IMR-90 (cell line): ENCODE measurements around the gene IFT81. TPM values are rescaled to one million over a fixed set of nuclear protein-coding genes. Genes with fewer than 3 reads are reported as not detected.

Source experiments
- ATAC-seq: fragments of 200-7000 bp; cut with Tn5 transposase; 2 replicates; pipeline ENCODE4 v1.9.1; 2020; ENCODE audit warnings: low read depth, mild to moderate bottlenecking, moderate library complexity
- BruUV-seq: library from RNA; stranded (reverse); fragments of 400-500 nt; replicated peaks from 2 replicates; lab custom pipeline; 2021; lab: Mats Ljungman, UMichigan
- CTCF ChIA-PET: fragments of 300-600 bp; formaldehyde crosslinking; extraction: SDS; loops from one replicate; lab custom pipeline; 2021; ENCODE audit warnings: antibody characterized with exemption; lab: Yijun Ruan, JAX
- POLR2A ChIA-PET: fragments of 300-600 bp; sonication (Branson Sonifier 250); formaldehyde crosslinking; loops from one replicate; lab custom pipeline; 2022; ENCODE audit warnings: antibody characterized with exemption; ENCODE audit not compliant: unreplicated experiment; lab: Charles Lee
- DNase-seq: peaks from one replicate; pipeline ENCODE4 v3.0.0; 2013
- H2AFZ ChIP-seq: replicated peaks from 2 replicates; pipeline ENCODE3; 2013; ENCODE audit warnings: low read length, mild to moderate bottlenecking; ENCODE audit not compliant: poor library complexity
- H2AK5ac ChIP-seq: 2 replicates; pipeline ENCODE4 v1.6.1; 2013; ENCODE audit warnings: low read depth, low read length, inconsistent platforms
- H2AK9ac ChIP-seq: replicated peaks from 2 replicates; pipeline ENCODE3; 2013; ENCODE audit warnings: mild to moderate bottlenecking, low read depth, low read length, moderate library complexity; ENCODE audit not compliant: poor library complexity
- H2BK120ac ChIP-seq: 2 replicates; pipeline ENCODE4 v1.6.1; 2013; ENCODE audit warnings: low read depth, low read length, inconsistent platforms
- H2BK15ac ChIP-seq: 3 replicates; pipeline ENCODE4 v1.6.1; 2013; ENCODE audit warnings: low read depth, low read length, inconsistent platforms
- H2BK20ac ChIP-seq: 2 replicates; pipeline ENCODE4 v1.6.1; 2013; ENCODE audit warnings: low read depth, mild to moderate bottlenecking, inconsistent platforms, low read length, moderate library complexity
- H2BK5ac ChIP-seq: 2 replicates; pipeline ENCODE4 v1.6.1; 2013; ENCODE audit warnings: mild to moderate bottlenecking, low read depth, low read length, inconsistent platforms; ENCODE audit not compliant: poor library complexity, severe bottlenecking
- H3K14ac ChIP-seq: replicated peaks from 2 replicates; pipeline ENCODE4 v1.6.1; 2013; ENCODE audit warnings: low read depth, low read length, inconsistent platforms
- H3K18ac ChIP-seq: 2 replicates; pipeline ENCODE4 v1.6.1; 2013; ENCODE audit warnings: low read depth, low read length, control low read depth
- H3K23ac ChIP-seq: 2 replicates; pipeline ENCODE4 v1.6.1; 2013; ENCODE audit warnings: low read depth, low read length, inconsistent platforms
- H3K27ac ChIP-seq: 2 replicates; pipeline ENCODE4 v1.5.1; 2013; ENCODE audit warnings: mild to moderate bottlenecking, control low read depth, low read length; ENCODE audit not compliant: insufficient read depth
- H3K27me3 ChIP-seq: 2 replicates; pipeline ENCODE4 v1.6.1; 2013; ENCODE audit warnings: low read length; ENCODE audit not compliant: control insufficient read depth, insufficient read depth
- H3K36me3 ChIP-seq: 2 replicates; pipeline ENCODE4 v1.6.1; 2013; ENCODE audit warnings: low read length, mixed read lengths; ENCODE audit not compliant: control insufficient read depth, insufficient read depth
- H3K4ac ChIP-seq: 2 replicates; pipeline ENCODE4 v1.6.1; 2013; ENCODE audit warnings: low read depth, low read length, inconsistent platforms
- H3K4me1 ChIP-seq: 2 replicates; pipeline ENCODE4 v1.6.1; 2013; ENCODE audit warnings: low read length, mixed read lengths; ENCODE audit not compliant: control insufficient read depth, insufficient read depth
- H3K4me2 ChIP-seq: 2 replicates; pipeline ENCODE4 v1.6.1; 2013; ENCODE audit warnings: low read depth, mild to moderate bottlenecking, control low read depth, low read length, moderate library complexity
- H3K4me3 ChIP-seq: 2 replicates; pipeline ENCODE4 v1.5.1; 2013; ENCODE audit warnings: low read depth, mild to moderate bottlenecking, control low read depth, low read length, moderate library complexity; ENCODE audit not compliant: insufficient read depth
- H3K56ac ChIP-seq: 2 replicates; pipeline ENCODE4 v1.6.1; 2013; ENCODE audit warnings: low read length, inconsistent platforms; ENCODE audit not compliant: insufficient read depth; ENCODE audit errors: extremely low read depth
- H3K79me1 ChIP-seq, 2 experiments: 2 replicates each; pipeline ENCODE4 v1.6.1; 2013; ENCODE audit warnings: low read length in 2 of 2, inconsistent platforms in 1 of 2, low read depth in 1 of 2
- H3K9ac ChIP-seq: 2 replicates; pipeline ENCODE4 v1.6.1; 2013; ENCODE audit warnings: low read depth, low read length, control low read depth
- H3K9me1 ChIP-seq: 2 replicates; pipeline ENCODE4 v1.6.1; 2013; ENCODE audit warnings: low read length, inconsistent platforms; ENCODE audit not compliant: insufficient read depth
- H3K9me3 ChIP-seq: 2 replicates; pipeline ENCODE4 v1.6.1; 2013; ENCODE audit warnings: low read length; ENCODE audit not compliant: control insufficient read depth, insufficient read depth
- H4K20me1 ChIP-seq: 2 replicates; pipeline ENCODE4 v1.6.1; 2013; ENCODE audit warnings: low read length, inconsistent platforms; ENCODE audit not compliant: insufficient read depth
- H4K5ac ChIP-seq: 2 replicates; pipeline ENCODE4 v1.6.1; 2013; ENCODE audit warnings: mild to moderate bottlenecking, low read depth, low read length, control low read depth
- H4K8ac ChIP-seq, 2 experiments: 2 replicates each; pipeline ENCODE4 v1.6.1; 2013; ENCODE audit warnings: low read depth in 2 of 2, low read length in 2 of 2, control low read depth in 1 of 2, inconsistent platforms in 1 of 2
- H4K91ac ChIP-seq: 2 replicates; pipeline ENCODE4 v1.6.1; 2013; ENCODE audit warnings: low read depth, low read length, inconsistent platforms; ENCODE audit not compliant: insufficient read depth
- BHLHE40 ChIP-seq: fragments of 150-350 bp; IDR thresholded peaks from 2 replicates; pipeline ENCODE4 v1.6.1; 2016; ENCODE audit warnings: mild to moderate bottlenecking, low read depth, low read length
- CEBPB ChIP-seq: IDR thresholded peaks from 2 replicates; pipeline ENCODE4 v1.6.1; 2012; ENCODE audit warnings: low read depth, low read length, improper control_type of control experiment
- CHD1 ChIP-seq: IDR thresholded peaks from 2 replicates; pipeline ENCODE4 v1.6.1; 2012; ENCODE audit warnings: low read depth, low read length, improper control_type of control experiment
- ELK1 ChIP-seq: fragments of 150-350 bp; IDR thresholded peaks from 2 replicates; pipeline ENCODE4 v1.6.1; 2016; ENCODE audit warnings: low read depth, mild to moderate bottlenecking, low read length, moderate library complexity, borderline replicate concordance
- FOS ChIP-seq: fragments of 150-350 bp; IDR thresholded peaks from 2 replicates; pipeline ENCODE4 v1.6.1; 2016; ENCODE audit warnings: low read depth, low read length
- MAFK ChIP-seq: IDR thresholded peaks from 2 replicates; pipeline ENCODE4 v1.6.1; 2012; ENCODE audit warnings: low read depth, low read length, improper control_type of control experiment
- MAZ ChIP-seq: IDR thresholded peaks from 2 replicates; pipeline ENCODE4 v1.6.1; 2012; ENCODE audit warnings: low read depth, mild to moderate bottlenecking, low read length, improper control_type of control experiment, moderate library complexity, borderline replicate concordance
- MXI1 ChIP-seq: IDR thresholded peaks from 2 replicates; pipeline ENCODE4 v1.6.1; 2012; ENCODE audit warnings: low read depth, mild to moderate bottlenecking, low read length, moderate library complexity, borderline replicate concordance
- NFE2L2 ChIP-seq: fragments of 150-350 bp; IDR thresholded peaks from 2 replicates; pipeline ENCODE4 v1.6.1; 2016; ENCODE audit warnings: low read depth, mild to moderate bottlenecking, low read length
- POLR2A ChIP-seq: IDR thresholded peaks from 2 replicates; pipeline ENCODE4 v1.6.1; 2012; ENCODE audit warnings: mild to moderate bottlenecking, low read depth, low read length
- RAD21 ChIP-seq: IDR thresholded peaks from 2 replicates; pipeline ENCODE4 v1.6.1; 2012; ENCODE audit warnings: low read length, improper control_type of control experiment
- RCOR1 ChIP-seq: IDR thresholded peaks from 2 replicates; pipeline ENCODE4 v1.6.1; 2012; ENCODE audit warnings: mild to moderate bottlenecking, low read length, improper control_type of control experiment; ENCODE audit not compliant: insufficient replicate concordance
- RFX5 ChIP-seq: IDR thresholded peaks from 2 replicates; pipeline ENCODE4 v1.8.0; 2012; ENCODE audit warnings: low read depth, mild to moderate bottlenecking, low read length, moderate library complexity
- SMC3 ChIP-seq: fragments of 150-350 bp; IDR thresholded peaks from 2 replicates; pipeline ENCODE4 v1.6.1; 2016; ENCODE audit warnings: low read depth, mild to moderate bottlenecking, antibody characterized with exemption, low read length, moderate library complexity
- WGBS, 2 experiments: methylation state at CpG; one replicate each; pipeline versions ENCODE4 v1.1.5 to v1.1.7; 2013; ENCODE audit warnings: missing lambda C conversion rate in 2 of 2; ENCODE audit not compliant: insufficient read length in 1 of 2; ENCODE audit errors: extremely low coverage in 2 of 2; 5-methylcytosine and 5-hydroxymethylcytosine counted together
- dilution Hi-C: fragments of 300-500 bp; cut with HindIII; formaldehyde crosslinking; loops from one replicate; pipeline ENCODE4 v1.14.3; 2018; ENCODE audit warnings: low sequenced_read_pairs; ENCODE audit not compliant: unreplicated experiment
- in situ Hi-C: fragments of 300-500 bp; cut with MboI; formaldehyde crosslinking; loops from 3 replicates; pipeline ENCODE4 v1.14.3; 2019; ENCODE audit warnings: low sequenced_read_pairs, inconsistent platforms, mixed read lengths
- intact Hi-C: fragments of 100-400 bp; cut with micrococcal nuclease; formaldehyde crosslinking; loops from 2 replicates; pipeline ENCODE4 v1.10.0; 2022
- polyA plus RNA-seq, 3 experiments: library from polyadenylated mRNA; depleted of rRNA; stranded (reverse); fragments of >200 nt; gene quantifications; 2 replicates each; pipeline ENCODE4 v1.2.3, GENCODE V29; 2012; ENCODE audit warnings: low replicate concordance in 1 of 3
- total RNA-seq: library from RNA; depleted of rRNA; stranded (reverse); fragments of >200 nt; gene quantifications from 2 replicates; pipeline ENCODE4 v1.2.3, GENCODE V29; 2012
- TF ChIP-seq, protein P1 (sequence below): conservative IDR thresholded peaks from 2 replicates; pipeline ENCODE4 v1.5.1; 2012; ENCODE audit warnings: mild to moderate bottlenecking, low read depth, low read length, improper control_type of control experiment
- TF ChIP-seq, protein P2 (sequence below): fragments of 150-350 bp; IDR thresholded peaks from 2 replicates; pipeline ENCODE4 v1.6.1; 2017; ENCODE audit warnings: mild to moderate bottlenecking, antibody characterized with exemption, low read length, low read depth

IFT81 gene
- total and polyA plus RNA-seq, 2 of the 4 experiments (the other 2 are of a cell fraction) = 6.1 to 8.1 TPM

DNA sequence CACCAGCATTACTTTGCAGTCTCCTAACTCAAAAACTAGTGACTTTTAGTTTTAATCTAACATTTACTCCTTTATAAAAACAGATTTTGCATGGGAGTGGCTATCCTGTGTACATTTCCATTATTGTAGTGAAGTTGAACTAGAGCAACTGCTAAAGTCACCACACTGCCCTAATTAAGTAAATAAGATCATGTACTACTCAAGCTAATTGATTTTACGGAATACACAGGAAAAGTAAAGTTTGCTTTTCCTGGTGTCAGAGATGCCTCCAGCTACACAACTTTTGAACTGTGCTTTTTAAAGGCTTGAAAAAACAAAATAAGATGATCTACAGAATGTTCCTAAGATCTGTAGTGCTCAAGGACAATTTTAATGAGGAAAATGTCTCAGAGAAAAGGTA lies 106.5 kb downstream of the IFT81 start:
- H3K4me2 ChIP-seq = no peak overlapping the region
- no peaks in the 10 kb centered on the region for H4K20me1 ChIP-seq
- TF ChIP-seq CEBPB (no peak), POLR2A (no peak), RCOR1 (no peak), BHLHE40 (no peak), CHD1 (no peak), FOS (no peak), RFX5 (no peak), NFE2L2 (no peak), MXI1 (no peak), ELK1 (no peak), SMC3 (no peak), MAZ (no peak), RAD21 (no peak), MAFK (no peak)
- TF ChIP-seq, protein P1, sequence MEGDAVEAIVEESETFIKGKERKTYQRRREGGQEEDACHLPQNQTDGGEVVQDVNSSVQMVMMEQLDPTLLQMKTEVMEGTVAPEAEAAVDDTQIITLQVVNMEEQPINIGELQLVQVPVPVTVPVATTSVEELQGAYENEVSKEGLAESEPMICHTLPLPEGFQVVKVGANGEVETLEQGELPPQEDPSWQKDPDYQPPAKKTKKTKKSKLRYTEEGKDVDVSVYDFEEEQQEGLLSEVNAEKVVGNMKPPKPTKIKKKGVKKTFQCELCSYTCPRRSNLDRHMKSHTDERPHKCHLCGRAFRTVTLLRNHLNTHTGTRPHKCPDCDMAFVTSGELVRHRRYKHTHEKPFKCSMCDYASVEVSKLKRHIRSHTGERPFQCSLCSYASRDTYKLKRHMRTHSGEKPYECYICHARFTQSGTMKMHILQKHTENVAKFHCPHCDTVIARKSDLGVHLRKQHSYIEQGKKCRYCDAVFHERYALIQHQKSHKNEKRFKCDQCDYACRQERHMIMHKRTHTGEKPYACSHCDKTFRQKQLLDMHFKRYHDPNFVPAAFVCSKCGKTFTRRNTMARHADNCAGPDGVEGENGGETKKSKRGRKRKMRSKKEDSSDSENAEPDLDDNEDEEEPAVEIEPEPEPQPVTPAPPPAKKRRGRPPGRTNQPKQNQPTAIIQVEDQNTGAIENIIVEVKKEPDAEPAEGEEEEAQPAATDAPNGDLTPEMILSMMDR = no peak
- TF ChIP-seq, protein P2, sequence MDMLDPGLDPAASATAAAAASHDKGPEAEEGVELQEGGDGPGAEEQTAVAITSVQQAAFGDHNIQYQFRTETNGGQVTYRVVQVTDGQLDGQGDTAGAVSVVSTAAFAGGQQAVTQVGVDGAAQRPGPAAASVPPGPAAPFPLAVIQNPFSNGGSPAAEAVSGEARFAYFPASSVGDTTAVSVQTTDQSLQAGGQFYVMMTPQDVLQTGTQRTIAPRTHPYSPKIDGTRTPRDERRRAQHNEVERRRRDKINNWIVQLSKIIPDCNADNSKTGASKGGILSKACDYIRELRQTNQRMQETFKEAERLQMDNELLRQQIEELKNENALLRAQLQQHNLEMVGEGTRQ = no peak
- no peaks in the 10 kb centered on the region for H3K9me1 ChIP-seq
- no peaks in the 10 kb centered on the region for H3K79me1 ChIP-seq
- H2BK5ac ChIP-seq = no peak overlapping the region
- H2AK9ac ChIP-seq = no peak overlapping the region
- H3K14ac ChIP-seq = no peak overlapping the region
- no TSS peak for BruUV-seq
- H2BK15ac ChIP-seq = no peak overlapping the region
- H3K9me3 ChIP-seq = no peaks in the 10 kb centered on the region
- WGBS, 2 experiments = no CpG with 5 or more reads among the region's 1 CpG
- H3K4me1 ChIP-seq = no peaks in the 10 kb centered on the region
- no peak overlapping the region for H4K91ac ChIP-seq
- DNase-seq = no peak
- no peak overlapping the region for H3K9ac ChIP-seq
- no peak overlapping the region for H3K4ac ChIP-seq
- CTCF ChIA-PET = no interaction called here
- H2BK20ac ChIP-seq = no peak overlapping the region
- in situ Hi-C loops = no loop called here
- no peak overlapping the region for H2AFZ ChIP-seq
- dilution Hi-C loops = no loop called here
- no peak overlapping the region for H3K23ac ChIP-seq
- H3K4me3 ChIP-seq = no peak overlapping the region
- no peak overlapping the region for H4K5ac ChIP-seq
- no peaks in the 10 kb centered on the region; the same call in 1 of the 2 replicates for H3K36me3 ChIP-seq
- no peak overlapping the region for H2BK120ac ChIP-seq
- no peak overlapping the region for H3K27ac ChIP-seq
- no peak overlapping the region for H3K56ac ChIP-seq
- no peak overlapping the region for H4K8ac ChIP-seq
- intact Hi-C loops = no loop called here
- ATAC-seq = no peak
- H3K18ac ChIP-seq = no peak overlapping the region
- H2AK5ac ChIP-seq = no peak overlapping the region
- POLR2A ChIA-PET = no interaction called here
- H3K27me3 ChIP-seq = no peaks in the 10 kb centered on the region
